Endodermal cell (in vitro differentiated cells): ENCODE results near the gene MFSD12. TPM values are rescaled to one million over a fixed set of nuclear protein-coding genes. Genes with fewer than 3 reads are reported as not detected.
A peak's percentile ranks its signal among the peaks of the same experiment; 100 is the strongest.

Experiments
- DNase-seq: peaks from one replicate; pipeline ENCODE4 v3.0.0-alpha.2; 2017
- H3K27ac ChIP-seq: 2 replicates; pipeline ENCODE4 v1.5.1; 2013; ENCODE audit warnings: mild to moderate bottlenecking, low read depth, low read length, moderate library complexity
- H3K27me3 ChIP-seq: 2 replicates; pipeline ENCODE4 v1.6.1; 2013; ENCODE audit warnings: mild to moderate bottlenecking, low read length, moderate library complexity; ENCODE audit not compliant: insufficient read depth, control insufficient read depth, poor library complexity, severe bottlenecking
- H3K36me3 ChIP-seq: 2 replicates; pipeline ENCODE4 v1.7.0; 2013; ENCODE audit warnings: mild to moderate bottlenecking, low read length, moderate library complexity; ENCODE audit not compliant: control insufficient read depth, insufficient read depth
- H3K4me1 ChIP-seq: one replicate; pipeline ENCODE4 v1.7.0; 2013; ENCODE audit warnings: low read length; ENCODE audit not compliant: control insufficient read depth, insufficient read depth
- H3K4me3 ChIP-seq: 2 replicates; pipeline ENCODE4 v1.5.1; 2013; ENCODE audit warnings: mild to moderate bottlenecking, low read length, moderate library complexity
- H3K9ac ChIP-seq: 2 replicates; pipeline ENCODE4 v1.6.1; 2013; ENCODE audit warnings: mild to moderate bottlenecking, low read length, moderate library complexity; ENCODE audit not compliant: poor library complexity, severe bottlenecking; ENCODE audit errors: extremely low read depth
- H3K9me3 ChIP-seq: 2 replicates; pipeline ENCODE4 v1.6.1; 2013; ENCODE audit warnings: mild to moderate bottlenecking, low read length, moderate library complexity; ENCODE audit not compliant: control insufficient read depth
- H3K27ac Mint-ChIP-seq: 2 replicates; pipeline ENCODE4 v1.8.0; 2020; ENCODE audit warnings: mixed read lengths
- H3K27me3 Mint-ChIP-seq: 2 replicates; pipeline ENCODE4 v1.8.0; 2021; ENCODE audit warnings: mild to moderate bottlenecking, mixed read lengths; ENCODE audit not compliant: insufficient read depth
- H3K36me3 Mint-ChIP-seq: 2 replicates; pipeline ENCODE4 v1.8.0; 2020; ENCODE audit warnings: low read depth, mixed read lengths
- H3K4me1 Mint-ChIP-seq: 2 replicates; pipeline ENCODE4 v1.8.0; 2020; ENCODE audit warnings: mixed read lengths
- H3K4me3 Mint-ChIP-seq: 2 replicates; pipeline ENCODE4 v1.8.0; 2020; ENCODE audit warnings: mild to moderate bottlenecking, moderate library complexity, mixed read lengths
- H3K9me3 Mint-ChIP-seq: 2 replicates; pipeline ENCODE4 v1.8.0; 2020; ENCODE audit warnings: mild to moderate bottlenecking, mixed read lengths
- CTCF ChIP-seq: fragments of 200-600 bp; sonication (generic); conservative IDR thresholded peaks from 2 replicates; pipeline ENCODE4 v1.5.0; 2021; ENCODE audit warnings: antibody characterized with exemption, mild to moderate bottlenecking
- WGBS, 2 experiments: methylation state at CpG; one replicate each; pipeline versions ENCODE4 v1.1.5 to v1.1.7; 2013; ENCODE audit warnings: missing lambda C conversion rate in 2 of 2, mixed read lengths in 1 of 2; ENCODE audit not compliant: insufficient coverage in 1 of 2, insufficient read length in 1 of 2; 5-methylcytosine and 5-hydroxymethylcytosine counted together
- total RNA-seq, 2 donors: library from RNA; stranded (reverse); fragmentation: NEBNext Ultra II Directional in 1 of 2; extraction: Animal tissue kit (Norgen Biotek cat#: 25700) in 1 of 2; gene quantifications; 2 replicates in 1 of 2; 3 replicates in 1 of 2; pipeline ENCODE4 v1.2.1, GENCODE V29; 2021

The MFSD12 gene
- total RNA-seq, 2 donors from 2014 or later, result 48.2 to 62.4 TPM

- H3K27ac Mint-ChIP-seq, result no peak overlapping the region
- H3K4me3 ChIP-seq, result no peak overlapping the region
- TF ChIP-seq CTCF, result no peak
- no peaks in the 10 kb centered on the region for H3K27me3 ChIP-seq
- H3K27ac ChIP-seq, result no peak overlapping the region
- H3K9me3 Mint-ChIP-seq, result no peaks in the 10 kb centered on the region
- H3K4me1 ChIP-seq, result no peaks in the 10 kb centered on the region
- no peaks in the 10 kb centered on the region for H3K4me1 Mint-ChIP-seq
- no peak overlapping the region for H3K4me3 Mint-ChIP-seq
- 94 to 100% methylated on average over 3 to 14 of the region's 14 CpGs for whole genome bisulfite sequencing, 2 experiments
- no peak overlapping the region for H3K9ac ChIP-seq
- peaks cover 28% of the 10 kb centered on the region for H3K36me3 Mint-ChIP-seq
- peaks cover 27% of the 10 kb centered on the region for H3K36me3 ChIP-seq
- no peaks in the 10 kb centered on the region for H3K27me3 Mint-ChIP-seq
- no peaks in the 10 kb centered on the region for H3K9me3 ChIP-seq
- no peak for DNase-seq
Observed at GRCh38 chr19:3528080-3528479, 29.3 kb downstream of the MFSD12 start.

- H3K27ac ChIP-seq, result no peak overlapping the region
- no peak for DNase-seq
Observed at GRCh38 chr19:3527238-3527910, 30.0 kb downstream of the MFSD12 start.

GRCh38 chr19:3526507-3527237, 30.7 kb downstream of the MFSD12 start:
- Mint-ChIP-seq H3K27me3 (no peaks in the 10 kb centered on the region), H3K9me3 (no peaks in the 10 kb centered on the region), H3K4me3 (no peak overlapping the region), H3K4me1 (no peaks in the 10 kb centered on the region), H3K27ac (no peak overlapping the region), H3K36me3 (peaks cover 30% of the 10 kb centered on the region)
- WGBS, 2 experiments, result 95 to 98% methylated on average over 18 to 28 of the region's 28 CpGs
- no peak for DNase-seq
- Histone ChIP-seq H3K9ac (no peak overlapping the region), H3K4me1 (no peaks in the 10 kb centered on the region), H3K4me3 (no peak overlapping the region), H3K27me3 (no peaks in the 10 kb centered on the region), H3K9me3 (no peaks in the 10 kb centered on the region), H3K36me3 (peaks cover 27% of the 10 kb centered on the region), H3K27ac (no peak overlapping the region)
- peak; percentile 66 for TF ChIP-seq CTCF

More at GRCh38 chr19:3527238-3527910, 30.0 kb downstream of the MFSD12 start:
- Histone ChIP-seq H3K36me3 (peaks cover 27% of the 10 kb centered on the region), H3K4me3 (no peak overlapping the region), H3K4me1 (no peaks in the 10 kb centered on the region), H3K27me3 (no peaks in the 10 kb centered on the region), H3K9me3 (no peaks in the 10 kb centered on the region), H3K9ac (no peak overlapping the region)
- Mint-ChIP-seq H3K9me3 (no peaks in the 10 kb centered on the region), H3K4me1 (no peaks in the 10 kb centered on the region), H3K4me3 (no peak overlapping the region), H3K27me3 (no peaks in the 10 kb centered on the region), H3K27ac (no peak overlapping the region), H3K36me3 (peaks cover 26% of the 10 kb centered on the region)
- whole genome bisulfite sequencing, 2 experiments, result 94 to 99% methylated on average over 11 to 21 of the region's 21 CpGs
- TF ChIP-seq CTCF, result no peak
